ENCODE data around the gene FHDC1. TPM values are rescaled to one million over a fixed set of nuclear protein-coding genes. Genes with fewer than 3 reads are reported as not detected.

The FHDC1 gene
- total RNA-seq, 1 donor from 2014 or later: 0.75 TPM

DNA sequence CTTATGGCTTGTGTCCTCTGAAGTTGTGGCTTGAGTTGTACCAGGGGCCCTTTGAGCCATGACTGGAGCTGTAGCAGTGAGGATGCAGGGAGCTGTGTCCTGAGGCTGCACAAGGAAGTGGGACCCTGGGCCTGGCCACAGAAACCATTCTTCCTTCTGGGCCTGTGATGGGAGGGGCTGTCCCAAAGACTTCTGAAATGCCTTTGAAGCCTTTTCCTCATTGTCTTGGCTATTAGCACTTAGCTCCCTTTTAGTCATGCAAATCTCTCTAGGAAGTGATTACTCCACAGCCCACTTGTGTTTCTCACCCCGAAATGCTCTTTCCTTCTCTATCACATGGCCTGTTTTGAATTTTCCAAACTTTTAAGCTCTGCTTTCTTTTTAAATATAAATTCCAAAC lies 92.4 kb downstream of the FHDC1 start:
- Histone ChIP-seq H3K4me3 (no peak overlapping the region), H3K27me3 (no peaks in the 10 kb centered on the region), H3K36me3 (no peaks in the 10 kb centered on the region), H3K27ac (no peak overlapping the region), H3K9me3 (peaks cover 7 to 24% of the 10 kb centered on the region in 2 donors), H3K4me1 (no peaks in the 10 kb centered on the region)
- TF ChIP-seq, protein P1, sequence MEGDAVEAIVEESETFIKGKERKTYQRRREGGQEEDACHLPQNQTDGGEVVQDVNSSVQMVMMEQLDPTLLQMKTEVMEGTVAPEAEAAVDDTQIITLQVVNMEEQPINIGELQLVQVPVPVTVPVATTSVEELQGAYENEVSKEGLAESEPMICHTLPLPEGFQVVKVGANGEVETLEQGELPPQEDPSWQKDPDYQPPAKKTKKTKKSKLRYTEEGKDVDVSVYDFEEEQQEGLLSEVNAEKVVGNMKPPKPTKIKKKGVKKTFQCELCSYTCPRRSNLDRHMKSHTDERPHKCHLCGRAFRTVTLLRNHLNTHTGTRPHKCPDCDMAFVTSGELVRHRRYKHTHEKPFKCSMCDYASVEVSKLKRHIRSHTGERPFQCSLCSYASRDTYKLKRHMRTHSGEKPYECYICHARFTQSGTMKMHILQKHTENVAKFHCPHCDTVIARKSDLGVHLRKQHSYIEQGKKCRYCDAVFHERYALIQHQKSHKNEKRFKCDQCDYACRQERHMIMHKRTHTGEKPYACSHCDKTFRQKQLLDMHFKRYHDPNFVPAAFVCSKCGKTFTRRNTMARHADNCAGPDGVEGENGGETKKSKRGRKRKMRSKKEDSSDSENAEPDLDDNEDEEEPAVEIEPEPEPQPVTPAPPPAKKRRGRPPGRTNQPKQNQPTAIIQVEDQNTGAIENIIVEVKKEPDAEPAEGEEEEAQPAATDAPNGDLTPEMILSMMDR (IDR thresholded peaks at IDR 0.05): no peak
- intact Hi-C loops (cut with DNase I): no loop called here
- no peak for DNase-seq (ENCODE audit: low spot score in 2 of 2)

Other genes starting within 250 kb of the FHDC1 start
- not detected for gene TIGD4, start 156.6 kb upstream of the FHDC1 start, total RNA-seq
- gene ARFIP1, start 156.4 kb upstream of the FHDC1 start, total RNA-seq: 11.6 TPM

Data from ascending aorta (tissue), 2 donors.